Measurements from ENCODE around the gene WWTR1.

Gene WWTR1

GRCh38 chr3:149620291-149621020 is 37.4 kb downstream of the WWTR1 start:
- DNase-seq, result no peak

GRCh38 chr3:149619136-149619535 is 38.7 kb downstream of the WWTR1 start:
- no peak for DNase-seq

GRCh38 chr3:149618151-149619123 is 39.4 kb downstream of the WWTR1 start:
- DNase-seq, result no peak

GRCh38 chr3:149615731-149616221 is 42.0 kb downstream of the WWTR1 start:
- DNase-seq, result no peak

- DNase-seq, result no peak
These were observed 43.8 kb downstream of the WWTR1 start for GRCh38 chr3:149613988-149614387.

- no peak for DNase-seq
These were observed 45.4 kb downstream of the WWTR1 start for GRCh38 chr3:149612456-149612855.

GRCh38 chr3:149611149-149611548 is 46.7 kb downstream of the WWTR1 start:
- no peak for DNase-seq

- DNase-seq, result no peak
These were observed 47.3 kb downstream of the WWTR1 start for GRCh38 chr3:149610351-149611105.

- DNase-seq, result no peak
These were observed 48.2 kb downstream of the WWTR1 start for GRCh38 chr3:149609595-149609994.

- DNase-seq, result no peak
These were observed 48.8 kb downstream of the WWTR1 start for GRCh38 chr3:149608987-149609386.

- DNase-seq, result no peak
These were observed 51.9 kb downstream of the WWTR1 start for GRCh38 chr3:149605902-149606301.

GRCh38 chr3:149604125-149604875 is 53.5 kb downstream of the WWTR1 start:
- DNase-seq, result no peak

GRCh38 chr3:149603126-149604074 is 54.4 kb downstream of the WWTR1 start:
- DNase-seq, result no peak

- no peak for DNase-seq
These were observed 57.2 kb downstream of the WWTR1 start for GRCh38 chr3:149600634-149601033.

- DNase-seq, result no peak
These were observed 58.6 kb downstream of the WWTR1 start for GRCh38 chr3:149599236-149599635.

- DNase-seq, result no peak
These were observed 61.6 kb downstream of the WWTR1 start for GRCh38 chr3:149596134-149596770.

- DNase-seq, result no peak
These were observed 64.2 kb downstream of the WWTR1 start for GRCh38 chr3:149593418-149594160.

- no peak for DNase-seq
These were observed 65.0 kb downstream of the WWTR1 start for GRCh38 chr3:149592758-149593240.

GRCh38 chr3:149590691-149591441 is 67.0 kb downstream of the WWTR1 start:
- DNase-seq, result no peak

All from activated CD8-positive, alpha-beta memory T cell treated with anti-CD3 and anti-CD28 coated beads, Interleukin-2, amount 50 U/mL, for 4 hours (primary cell).